HL-60 (cell line): ENCODE data around the gene ZFP92.

ENCODE experiments used
- POLR2AphosphoS5 ChIP-seq: IDR thresholded peaks from 2 replicates; pipeline ENCODE4 v1.6.1; 2012; ENCODE audit warnings: low read depth
- TF ChIP-seq, protein P1 (sequence below): IDR thresholded peaks from one replicate; pipeline ENCODE4 v1.5.1; 2011; ENCODE audit warnings: low read length, control low read depth, inconsistent platforms; ENCODE audit not compliant: insufficient read depth

DNA sequence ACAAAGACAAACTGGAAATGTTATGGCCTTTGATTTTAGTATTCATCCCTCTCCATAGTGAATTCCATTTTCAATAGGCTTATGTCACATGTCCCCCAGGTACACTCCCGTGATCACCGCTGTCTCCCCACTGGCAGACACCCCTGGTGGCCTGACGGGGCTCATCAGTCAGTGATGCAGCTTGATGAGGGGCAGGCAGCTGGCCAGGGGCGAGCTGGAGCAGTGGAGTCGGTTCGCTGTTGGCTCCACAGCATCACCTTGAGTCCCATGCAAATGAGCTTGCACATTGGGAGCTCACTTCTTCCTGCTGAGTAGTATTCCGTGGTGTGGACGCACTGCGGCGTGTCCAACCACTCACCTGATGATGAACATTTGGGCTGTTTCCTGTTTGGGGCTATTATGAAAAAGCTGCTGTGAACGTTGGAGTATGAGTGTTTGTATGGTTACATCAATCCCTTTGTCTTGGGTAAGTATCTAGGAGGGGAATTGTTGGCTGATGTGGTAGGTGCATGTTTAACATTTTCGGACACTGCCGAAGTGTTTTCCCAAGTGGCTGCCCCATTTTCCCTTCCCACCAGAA, 29.4 kb downstream of the ZFP92 start:
- TF ChIP-seq, protein P1, sequence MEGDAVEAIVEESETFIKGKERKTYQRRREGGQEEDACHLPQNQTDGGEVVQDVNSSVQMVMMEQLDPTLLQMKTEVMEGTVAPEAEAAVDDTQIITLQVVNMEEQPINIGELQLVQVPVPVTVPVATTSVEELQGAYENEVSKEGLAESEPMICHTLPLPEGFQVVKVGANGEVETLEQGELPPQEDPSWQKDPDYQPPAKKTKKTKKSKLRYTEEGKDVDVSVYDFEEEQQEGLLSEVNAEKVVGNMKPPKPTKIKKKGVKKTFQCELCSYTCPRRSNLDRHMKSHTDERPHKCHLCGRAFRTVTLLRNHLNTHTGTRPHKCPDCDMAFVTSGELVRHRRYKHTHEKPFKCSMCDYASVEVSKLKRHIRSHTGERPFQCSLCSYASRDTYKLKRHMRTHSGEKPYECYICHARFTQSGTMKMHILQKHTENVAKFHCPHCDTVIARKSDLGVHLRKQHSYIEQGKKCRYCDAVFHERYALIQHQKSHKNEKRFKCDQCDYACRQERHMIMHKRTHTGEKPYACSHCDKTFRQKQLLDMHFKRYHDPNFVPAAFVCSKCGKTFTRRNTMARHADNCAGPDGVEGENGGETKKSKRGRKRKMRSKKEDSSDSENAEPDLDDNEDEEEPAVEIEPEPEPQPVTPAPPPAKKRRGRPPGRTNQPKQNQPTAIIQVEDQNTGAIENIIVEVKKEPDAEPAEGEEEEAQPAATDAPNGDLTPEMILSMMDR = no peak
- no peak for TF ChIP-seq POLR2AphosphoS5
